Stimulated activated CD4-positive, alpha-beta T cell treated with anti-CD3 and anti-CD28 coated beads, Interleukin-1b, Interleukin-23, amount 100 ng/mL, for 1 hour (primary cell): ENCODE results near the gene CTDSP1.

Source experiments
- DNase-seq, 2 donors: peaks; one replicate each; pipeline ENCODE4 v3.0.0-alpha.2; 2020; ENCODE audit warnings: low read depth in 2 of 2

The CTDSP1 gene

GRCh38 chr2:218425531-218425930 is 25.9 kb downstream of the CTDSP1 start:
- DNase-seq, result no peak

DNA sequence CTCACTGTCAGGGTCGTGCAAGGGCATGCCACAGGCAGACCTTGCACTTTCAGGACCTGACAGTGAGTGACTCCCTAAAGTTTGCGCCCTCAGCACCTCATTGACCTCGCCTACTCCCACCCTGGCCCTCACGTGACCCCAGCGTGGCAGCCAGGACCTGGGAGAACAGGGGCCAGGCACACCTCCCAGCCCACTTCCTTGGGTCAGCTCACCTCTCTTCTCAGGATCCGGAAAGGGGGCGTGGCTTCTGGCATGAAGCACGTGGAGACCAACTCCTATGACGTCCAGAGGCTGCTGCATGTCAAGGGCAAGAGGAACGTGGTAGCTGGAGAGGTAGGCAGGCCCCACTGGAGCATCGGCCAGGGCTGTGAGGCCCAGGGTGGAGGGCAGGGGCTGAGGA is 28.1 kb downstream of the CTDSP1 start:
- no peak for DNase-seq

DNA sequence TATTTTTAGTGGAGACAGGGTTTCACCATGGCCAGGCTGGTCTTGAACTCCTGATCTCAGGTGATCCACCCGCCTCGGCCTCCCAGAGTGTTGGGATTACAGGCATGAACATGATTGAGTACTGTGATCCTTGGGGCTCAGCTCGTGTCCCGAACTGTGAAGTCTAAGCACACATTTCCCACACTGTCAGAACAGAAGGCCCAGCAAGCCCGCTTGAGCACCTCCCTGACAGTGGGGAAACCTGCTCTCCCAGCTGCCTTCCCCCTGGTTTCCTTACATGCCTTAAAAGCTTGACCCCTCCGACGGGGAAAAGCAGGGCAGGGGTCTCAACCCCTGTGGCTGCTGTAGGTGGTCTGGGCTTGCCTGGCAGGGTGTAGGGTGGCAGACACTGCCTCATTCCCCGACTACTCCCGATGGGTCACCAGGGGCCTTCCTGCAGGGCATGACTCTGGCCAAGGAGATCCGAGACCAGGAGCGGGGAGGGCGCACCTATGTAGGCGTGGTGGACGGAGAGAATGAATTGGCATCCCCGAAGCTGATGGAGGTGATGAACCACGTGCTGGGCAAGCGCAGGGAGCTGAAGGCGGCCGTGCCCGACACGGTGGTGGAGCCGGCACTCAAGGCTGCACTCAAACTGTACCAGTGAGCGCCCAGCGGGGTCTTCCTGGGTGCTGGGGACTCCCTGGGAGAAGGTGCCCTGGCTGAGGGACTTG is 29.3 kb downstream of the CTDSP1 start:
- no peak for DNase-seq

- DNase-seq, result no peak
Measured at GRCh38 chr2:218429911-218430692, 30.4 kb downstream of the CTDSP1 start.

DNA sequence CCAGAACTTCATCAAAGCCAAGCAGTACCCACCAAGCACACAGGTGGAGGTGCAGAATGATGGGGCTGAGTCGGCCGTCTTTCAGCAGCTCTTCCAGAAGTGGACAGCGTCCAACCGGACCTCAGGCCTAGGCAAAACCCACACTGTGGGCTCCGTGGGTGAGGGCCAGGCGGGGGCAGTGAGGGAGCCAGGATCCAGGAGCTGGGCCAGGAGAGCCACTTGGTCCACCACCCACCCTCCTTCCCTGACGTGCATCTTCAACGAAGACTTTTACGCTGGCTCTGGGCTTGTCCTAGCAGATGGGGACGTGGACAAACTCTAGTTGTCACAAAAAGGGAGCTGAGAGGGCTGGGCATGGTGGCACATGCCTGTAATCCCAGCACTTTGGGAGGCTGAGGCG is 31.1 kb downstream of the CTDSP1 start:
- DNase-seq, result no peak

DNA sequence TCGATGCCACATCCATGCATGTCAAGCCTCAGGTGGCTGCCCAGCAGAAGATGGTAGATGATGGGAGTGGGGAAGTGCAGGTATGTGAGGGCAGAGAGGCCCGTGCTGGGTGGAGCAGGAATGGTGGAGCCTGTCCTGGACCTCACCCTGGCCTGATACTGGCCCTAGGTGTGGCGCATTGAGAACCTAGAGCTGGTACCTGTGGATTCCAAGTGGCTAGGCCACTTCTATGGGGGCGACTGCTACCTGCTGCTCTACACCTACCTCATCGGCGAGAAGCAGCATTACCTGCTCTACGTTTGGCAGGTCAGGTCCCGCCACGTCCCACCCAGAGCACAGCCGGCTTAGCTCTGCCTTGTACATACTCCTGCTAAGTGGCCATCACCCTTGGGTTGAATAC is 32.2 kb downstream of the CTDSP1 start:
- DNase-seq, result no peak

- DNase-seq, result no peak
Measured at GRCh38 chr2:218432676-218433365, 33.2 kb downstream of the CTDSP1 start.

DNA sequence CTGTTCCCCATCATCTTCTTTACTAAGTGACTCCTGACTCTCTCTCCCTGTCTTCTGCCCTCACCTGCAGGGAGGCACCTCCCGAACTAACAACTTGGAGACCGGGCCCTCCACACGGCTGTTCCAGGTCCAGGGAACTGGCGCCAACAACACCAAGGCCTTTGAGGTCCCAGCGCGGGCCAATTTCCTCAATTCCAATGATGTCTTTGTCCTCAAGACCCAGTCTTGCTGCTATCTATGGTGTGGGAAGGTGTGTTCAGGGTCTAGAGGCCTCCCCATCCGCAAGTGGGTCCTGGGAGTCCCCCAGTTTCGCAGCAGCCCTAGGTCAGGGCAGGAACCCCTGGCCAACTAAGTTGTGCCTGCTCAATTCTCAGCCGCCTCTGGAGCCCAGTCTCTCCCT is 34.8 kb downstream of the CTDSP1 start:
- DNase-seq, result no peak

DNA sequence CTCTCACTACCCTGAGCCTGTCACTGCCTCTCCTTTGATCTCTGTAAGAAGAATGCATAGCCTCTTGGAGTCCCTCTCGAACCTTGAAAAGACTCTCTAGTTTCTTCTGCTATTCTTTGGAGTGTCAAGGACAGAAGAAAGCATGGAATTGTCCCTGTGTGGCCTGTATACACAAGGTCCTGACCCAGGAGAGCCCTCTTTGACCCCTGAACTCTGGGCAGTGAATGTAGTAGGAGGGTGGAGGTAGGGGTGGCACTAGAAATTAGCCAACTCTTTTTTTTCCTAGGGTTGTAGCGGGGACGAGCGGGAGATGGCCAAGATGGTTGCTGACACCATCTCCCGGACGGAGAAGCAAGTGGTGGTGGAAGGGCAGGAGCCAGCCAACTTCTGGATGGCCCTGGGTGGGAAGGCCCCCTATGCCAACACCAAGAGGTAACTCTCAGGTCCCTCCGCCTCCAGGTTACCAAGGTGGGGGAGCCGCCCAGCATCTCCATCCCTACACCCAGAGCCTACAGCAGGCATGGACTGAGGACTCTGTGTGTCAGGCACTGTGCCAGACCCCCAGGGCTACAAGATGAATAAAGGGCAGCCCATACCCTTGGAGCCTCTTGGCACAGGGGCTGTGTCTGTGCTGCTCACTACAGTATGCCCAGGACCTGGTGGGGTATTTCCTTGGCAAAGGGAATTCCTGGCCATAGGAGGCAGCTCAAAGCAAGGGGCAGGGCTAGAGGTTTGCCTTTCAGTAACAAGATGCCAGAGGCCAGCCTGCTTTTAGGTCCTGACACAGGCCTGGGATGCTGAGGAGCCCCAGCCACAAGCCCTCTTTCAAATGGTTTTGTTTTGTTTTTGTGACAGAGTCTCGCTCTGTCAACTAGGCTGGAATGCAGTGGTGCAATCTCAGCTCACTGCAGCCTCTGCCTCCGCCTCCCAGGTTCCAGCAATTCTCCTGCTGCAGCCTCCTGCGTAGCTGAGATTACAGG is 35.6 kb downstream of the CTDSP1 start:
- no peak for DNase-seq

DNA sequence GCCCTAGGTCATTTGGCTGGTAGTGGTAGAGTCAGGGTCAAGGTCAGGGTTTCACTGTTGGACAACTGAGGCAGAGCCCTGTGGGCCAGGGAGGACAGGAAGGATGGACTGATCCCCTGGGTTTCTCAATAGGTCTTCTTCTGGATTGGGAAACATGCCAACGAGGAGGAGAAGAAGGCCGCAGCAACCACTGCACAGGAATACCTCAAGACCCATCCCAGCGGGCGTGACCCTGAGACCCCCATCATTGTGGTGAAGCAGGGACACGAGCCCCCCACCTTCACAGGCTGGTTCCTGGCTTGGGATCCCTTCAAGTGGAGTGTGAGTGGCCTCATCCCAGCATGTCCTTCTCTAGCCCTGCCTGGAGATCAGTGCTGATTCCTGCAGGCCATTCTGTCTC is 37.3 kb downstream of the CTDSP1 start:
- no peak for DNase-seq

- no peak for DNase-seq
Measured at GRCh38 chr2:218437969-218438368, 38.3 kb downstream of the CTDSP1 start.

- DNase-seq, result no peak
Measured at GRCh38 chr2:218438596-218438995, 38.9 kb downstream of the CTDSP1 start.

- DNase-seq, result no peak
Measured at GRCh38 chr2:218444692-218445357, 45.2 kb downstream of the CTDSP1 start.

DNA sequence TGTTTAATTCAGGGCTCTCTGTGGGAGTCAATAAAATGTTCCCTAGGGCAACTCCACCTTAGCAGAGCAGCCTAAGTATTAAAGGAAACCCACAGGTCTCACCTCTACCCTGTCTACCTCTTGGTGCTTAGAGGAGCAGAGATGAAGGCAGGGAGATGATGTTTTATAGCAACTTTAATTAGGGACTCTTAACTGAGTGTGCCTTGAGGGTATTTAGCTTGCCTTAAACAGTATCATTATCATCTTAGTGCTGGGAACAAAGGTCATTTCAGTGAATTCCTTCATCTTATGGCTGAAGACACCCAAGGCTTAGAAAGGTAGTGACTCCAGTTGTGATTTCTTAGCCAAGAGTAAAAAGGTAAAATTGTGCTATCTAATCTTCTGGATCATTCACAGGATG is 45.9 kb downstream of the CTDSP1 start:
- no peak for DNase-seq

GRCh38 chr2:218446547-218446946 is 46.9 kb downstream of the CTDSP1 start:
- DNase-seq, result no peak

- DNase-seq, result no peak
Measured at GRCh38 chr2:218447072-218447471, 47.4 kb downstream of the CTDSP1 start.

- DNase-seq, result no peak
Measured at GRCh38 chr2:218448934-218449333, 49.3 kb downstream of the CTDSP1 start.

- DNase-seq, result no peak
Measured at GRCh38 chr2:218452079-218452478, 52.4 kb downstream of the CTDSP1 start.
